Measurements from ENCODE around the gene DMRTC2. TPM values are rescaled to one million over a fixed set of nuclear protein-coding genes. Genes with fewer than 3 reads are reported as not detected.

DMRTC2 gene
- total and polyA plus RNA-seq, 2 of the 8 experiments (the other 6 are each of a cell fraction or from before 2014, with no cell fraction given), result not detected

DNA sequence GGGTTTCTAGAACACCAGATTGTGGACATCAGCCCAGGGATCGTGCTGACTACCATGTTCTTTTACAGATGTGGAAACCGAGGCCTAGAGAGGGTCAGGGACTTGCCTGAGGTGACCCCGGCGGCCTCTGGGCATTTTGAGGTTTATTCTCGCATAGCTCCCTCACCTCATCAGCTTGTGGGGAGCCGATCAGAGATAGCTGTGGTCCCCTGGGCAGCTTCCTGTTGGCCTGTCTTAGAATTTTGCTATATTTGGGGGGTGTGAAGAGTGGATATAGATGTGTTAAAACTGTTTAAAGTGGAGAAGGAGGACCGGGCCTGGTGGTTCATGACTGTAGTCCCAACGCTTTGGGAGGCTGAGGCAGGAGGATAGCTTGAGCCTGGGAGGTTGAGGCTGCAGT is 45.1 kb downstream of the DMRTC2 start:
- Histone ChIP-seq H2BK120ac (replicated peaks; ENCODE audit: low read depth, low read length) (no peak overlapping the region), H3K27me3 (replicated peaks in 1 of 4; ENCODE audit: control insufficient read depth in 3 of 4, extremely low read depth in 1 of 4, insufficient read depth in 3 of 4, low read length in 3 of 4) (no peaks in the 10 kb centered on the region), H3K4ac (replicated peaks; ENCODE audit: insufficient read length, low read depth, low read length) (no peak overlapping the region), H3K14ac (ENCODE audit: insufficient read length) (no peak overlapping the region), H2BK12ac (ENCODE audit: low read depth, low read length) (no peak overlapping the region), H3K36me3 (ENCODE audit: control insufficient read depth in 2 of 4, insufficient read depth in 4 of 4, low read length in 3 of 4) (peaks cover 0 to 2% (median 0%) of the 10 kb centered on the region in 4 experiments; a peak in 3 of 8 replicates), H4K8ac (ENCODE audit: extremely low read depth, insufficient read depth, low read length) (no peak overlapping the region), H3K79me1 (ENCODE audit: low read depth, low read length) (peaks cover 2% of the 10 kb centered on the region; the same call in 1 of the 2 replicates), H4K5ac (ENCODE audit: insufficient read length, low read depth, low read length) (no peak overlapping the region), H3K56ac (replicated peaks; ENCODE audit: insufficient read length, low read depth, low read length) (no peak overlapping the region), H4K91ac (replicated peaks; ENCODE audit: insufficient read length, low read length) (no peak overlapping the region), H3K23ac (ENCODE audit: insufficient read length) (no peak overlapping the region), H3K4me3 (ENCODE audit: extremely low read depth in 1 of 4, insufficient read depth in 2 of 4, low read depth in 3 of 4, low read length in 4 of 4) (no peak overlapping the region), H2BK5ac (ENCODE audit: low read depth, low read length) (no peak overlapping the region), H3K9me3 (ENCODE audit: insufficient read depth in 2 of 2, low read depth in 1 of 2, low read length in 1 of 2) (no peaks in the 10 kb centered on the region), H2BK15ac (ENCODE audit: low read length) (no peak overlapping the region), H2AK5ac (ENCODE audit: low read depth, low read length) (no peak overlapping the region), H3K79me2 (ENCODE audit: control insufficient read depth in 1 of 2, insufficient read depth in 2 of 2, low read length in 2 of 2) (peaks cover 0 to under 1% of the 10 kb centered on the region in 2 experiments; a peak in 1 of 4 replicates), H3K18ac (ENCODE audit: extremely low read depth, low read length) (no peak overlapping the region), H3K23me2 (ENCODE audit: low read depth, low read length) (no peaks in the 10 kb centered on the region), H2BK20ac (ENCODE audit: low read length) (no peak overlapping the region), H3K27ac (ENCODE audit: low read depth, low read length) (no peak overlapping the region), H3K4me1 (replicated peaks in 1 of 4; ENCODE audit: control insufficient read depth in 3 of 4, insufficient read depth in 4 of 4, low read length in 3 of 4) (peaks cover 3 to 16% (median 12%) of the 10 kb centered on the region in 4 experiments), H2AFZ (ENCODE audit: low read length) (no peak overlapping the region), H3K9ac (replicated peaks in 1 of 4; ENCODE audit: extremely low read depth in 1 of 4, low read depth in 3 of 4, low read length in 3 of 4) (no peak overlapping the region), H4K20me1 (replicated peaks in 1 of 2; ENCODE audit: control insufficient read depth in 1 of 2, insufficient read depth in 2 of 2, low read length in 2 of 2) (peaks cover 3 to 6% of the 10 kb centered on the region in 2 experiments), H3K4me2 (ENCODE audit: insufficient read depth in 1 of 2, low read depth in 2 of 2, low read length in 2 of 2) (no peak overlapping the region)
- CTCF ChIA-PET (ENCODE audit: partially characterized antibody), result interaction anchor here (1.1 to 2.3 kb wide), 7 partner anchors 9 to 48 kb away, joined by 3 to 9 read pairs (median 5); no protein-coding TSS in a partner anchor
- DNase-seq (ENCODE audit: low read depth in 1 of 2, low spot score in 2 of 2) (no peak), FAIRE-seq (no peak)
- POLR2A ChIA-PET (ENCODE audit: partially characterized antibody), result interaction anchor here (1.1 to 13.9 kb wide), 4 partner anchors 8 to 29 kb away, joined by 4 to 298 read pairs (median 8); partner anchors contain the start of gene RPS19
- 94% methylated on average over 8 of the region's 8 CpGs; no CpG with 5 or more reads in 1 of the 2 experiments for WGBS, 2 experiments (ENCODE audit: extremely low coverage in 1 of 2, insufficient coverage in 1 of 2, insufficient read length in 1 of 2, insufficient replicate concordance in 2 of 2, low coverage in 1 of 2, low lambda C conversion rate in 2 of 2, missing lambda C conversion rate in 1 of 2)
